Adrenal gland (tissue), 12 donors: ENCODE measurements around the gene SYT14. TPM values are rescaled to one million over a fixed set of nuclear protein-coding genes. Genes with fewer than 3 reads are reported as not detected.
A peak's percentile ranks its signal among the peaks of the same experiment; 100 is the strongest.
"Not testable (repeated sequence)": the region's sequence is repeated elsewhere in the genome, so short reads cannot be mapped to it uniquely, and the experiment has no call there.

Source experiments
- DNase-seq, 7 donors: peaks; one replicate each; pipeline ENCODE4 v3.0.0-alpha.2; 2019 to 2020
- H3K27ac ChIP-seq, 5 donors: fragments of 200-600 bp; sonication (generic) in 4 of 5; 1 replicate in 3 of 5; 2 replicates in 2 of 5; pipeline versions ENCODE4 v1.5.1 to v1.8.0; 2016 to 2020; ENCODE audit warnings: mild to moderate bottlenecking in 1 of 5
- H3K27me3 ChIP-seq: fragments of 200-600 bp; 2 replicates; pipeline ENCODE4 v1.8.0; 2021
- H3K36me3 ChIP-seq, 2 donors: fragments of 200-600 bp; replicated peaks in 1 of 2; 1 replicate in 1 of 2; 2 replicates in 1 of 2; pipeline versions ENCODE4 v1.5.1 to v1.8.0; 2018 to 2022
- H3K4me1 ChIP-seq, 2 donors: fragments of 200-600 bp; replicated peaks in 1 of 2; 1 replicate in 1 of 2; 2 replicates in 1 of 2; pipeline versions ENCODE4 v1.5.1 to v1.8.0; 2018 to 2021
- H3K4me3 ChIP-seq, 4 donors: fragments of 200-600 bp; sonication (generic) in 3 of 4; one replicate each; pipeline ENCODE4 v1.5.1; 2016 to 2018
- H3K9me3 ChIP-seq, 3 donors: fragments of 200-600 bp; sonication (generic) in 1 of 3; replicated peaks in 1 of 3; 1 replicate in 2 of 3; 2 replicates in 1 of 3; pipeline versions ENCODE4 v1.5.1 to v1.8.0; 2016 to 2021
- POLR2A ChIP-seq, 2 donors: fragments of 450-650 bp; IDR thresholded peaks; one replicate each; pipeline ENCODE4 v1.6.1; 2017; ENCODE audit warnings: antibody characterized with exemption in 2 of 2, mild to moderate bottlenecking in 2 of 2, moderate library complexity in 1 of 2
- WGBS, 4 donors: extraction: QIAGEN DNeasy Blood & Tissue Kit in 2 of 4; methylation state at CpG; one replicate each; pipeline versions ENCODE4 v1.1.5 to v1.1.7; 2013 to 2017; 5-methylcytosine and 5-hydroxymethylcytosine counted together
- intact Hi-C, 2 donors: fragments of 100-400 bp; cut with DNase I; formaldehyde crosslinking; loops; one replicate each; pipeline versions ENCODE4 v1.14.1 to v1.15.0; 2022 to 2023
- polyA plus RNA-seq, 3 donors: library from polyadenylated mRNA; stranded (reverse); fragments of 200-250 nt in 2 of 3; fragments of 350-450 nt in 1 of 3; fragmentation: Illumina TruSeq in 1 of 3; extraction: RNeasy Lipid Tissue Mini Kit (QIAGEN cat#74804) in 1 of 3; gene quantifications; one replicate each; pipeline ENCODE4 v1.2.3, GENCODE V29; 2013 to 2014
- total RNA-seq, 9 donors: library from RNA; depleted of rRNA in 4 of 9; stranded (reverse); fragments of >200 nt in 4 of 9; fragments of 120-200 nt in 1 of 9; fragmentation: NEBNext Ultra II Directional in 1 of 9; extraction: Animal tissue kit (Norgen Biotek cat#: 25700) in 1 of 9; gene quantifications; one replicate each; pipeline versions ENCODE4 v1.1.0 to v1.2.4, GENCODE V29; 2013 to 2023
- TF ChIP-seq, protein P1 (sequence below), 6 experiments: fragments of 450-650 bp in 4 of 6; fragments of 200-600 bp in 2 of 6; sonication (generic) in 1 of 6; IDR thresholded peaks; 1 replicate in 5 of 6; 2 replicates in 1 of 6; pipeline versions ENCODE4 v1.5.1 to v1.8.0; 2016 to 2021; ENCODE audit warnings: antibody characterized with exemption in 6 of 6, mild to moderate bottlenecking in 2 of 6, moderate library complexity in 1 of 6
- donor health status: healthy with polysubstance abuse.
- donor health status: Bipolar disorder and iron deficiency.
- donor health status: DM: yes; HTN: yes; CAD: no.
- donor health status: DM: no; HTN: no; CAD: no.
- donor health status: DM: no; HTN: no; CAD: no.
- donor health status: DM: yes; HTN: yes; CAD: no.

Gene SYT14
- total and polyA plus RNA-seq, 12 donors = 0.57 to 8.1 (median 3.5) TPM

DNA sequence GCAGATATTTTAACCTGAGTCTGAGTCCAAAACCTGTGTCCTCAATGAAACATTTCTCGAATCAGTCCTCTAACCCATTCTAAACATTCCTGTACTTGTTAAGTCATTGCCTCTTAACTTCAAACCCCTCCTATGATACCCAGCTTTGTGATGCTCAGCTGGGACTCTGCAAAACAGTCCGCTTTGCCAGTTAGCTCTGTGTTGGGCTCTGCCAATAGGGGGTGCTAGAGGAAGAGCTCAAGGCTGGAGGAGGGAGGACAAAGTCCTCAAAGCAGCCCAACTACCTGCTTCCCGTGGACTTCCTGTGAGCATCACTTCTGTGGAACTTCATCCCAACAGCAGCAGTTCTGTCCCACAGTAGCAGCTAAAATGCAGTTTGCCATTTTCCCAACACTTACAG, 38.1 kb upstream of the SYT14 start:
- WGBS, 4 donors = 40 to 67% (median 52%) methylated on average over 3 of the region's 3 CpGs
- Histone ChIP-seq H3K4me3 (no peak overlapping the region), H3K36me3 (no peaks in the 10 kb centered on the region), H3K27ac (no peak overlapping the region), H3K27me3 (no peaks in the 10 kb centered on the region), H3K4me1 (no peaks in the 10 kb centered on the region), H3K9me3 (no peaks in the 10 kb centered on the region)
- intact Hi-C loops = no loop called here
- TF ChIP-seq, protein P1, sequence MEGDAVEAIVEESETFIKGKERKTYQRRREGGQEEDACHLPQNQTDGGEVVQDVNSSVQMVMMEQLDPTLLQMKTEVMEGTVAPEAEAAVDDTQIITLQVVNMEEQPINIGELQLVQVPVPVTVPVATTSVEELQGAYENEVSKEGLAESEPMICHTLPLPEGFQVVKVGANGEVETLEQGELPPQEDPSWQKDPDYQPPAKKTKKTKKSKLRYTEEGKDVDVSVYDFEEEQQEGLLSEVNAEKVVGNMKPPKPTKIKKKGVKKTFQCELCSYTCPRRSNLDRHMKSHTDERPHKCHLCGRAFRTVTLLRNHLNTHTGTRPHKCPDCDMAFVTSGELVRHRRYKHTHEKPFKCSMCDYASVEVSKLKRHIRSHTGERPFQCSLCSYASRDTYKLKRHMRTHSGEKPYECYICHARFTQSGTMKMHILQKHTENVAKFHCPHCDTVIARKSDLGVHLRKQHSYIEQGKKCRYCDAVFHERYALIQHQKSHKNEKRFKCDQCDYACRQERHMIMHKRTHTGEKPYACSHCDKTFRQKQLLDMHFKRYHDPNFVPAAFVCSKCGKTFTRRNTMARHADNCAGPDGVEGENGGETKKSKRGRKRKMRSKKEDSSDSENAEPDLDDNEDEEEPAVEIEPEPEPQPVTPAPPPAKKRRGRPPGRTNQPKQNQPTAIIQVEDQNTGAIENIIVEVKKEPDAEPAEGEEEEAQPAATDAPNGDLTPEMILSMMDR (IDR thresholded peaks at IDR 0.05) = peak in 3 of 6 experiments; percentile 20 to 26 (median 20)
- TF ChIP-seq POLR2A (IDR thresholded peaks at IDR 0.05) = no peak
- DNase-seq = peak in 1 of 7 donors; percentile 30

DNA sequence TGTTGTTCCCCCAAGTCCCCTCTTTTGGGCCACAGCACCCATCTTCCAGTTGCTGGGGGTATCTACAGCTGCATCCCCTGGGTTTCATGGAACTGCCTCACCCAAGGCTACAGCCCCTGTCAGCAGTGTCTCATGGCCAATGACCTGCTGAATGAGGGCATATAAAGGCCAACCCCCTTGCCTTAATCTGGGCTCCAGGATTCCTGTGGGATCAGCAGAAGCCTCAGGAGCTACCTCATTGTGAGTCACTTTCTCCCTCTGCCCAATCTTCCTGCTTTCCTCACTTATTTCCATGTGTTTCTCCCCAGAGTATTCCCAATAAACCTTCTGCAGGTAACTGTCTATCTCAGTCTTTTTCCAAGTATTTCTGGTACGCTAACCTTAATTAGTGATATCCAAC, 37.3 kb upstream of the SYT14 start:
- no peaks in the 10 kb centered on the region for H3K27me3 ChIP-seq
- H3K27ac ChIP-seq = no peak overlapping the region
- WGBS, 4 donors = 90 to 97% (median 92%) methylated on average over 1 of the region's 1 CpG
- no peaks in the 10 kb centered on the region for H3K36me3 ChIP-seq
- no peak for DNase-seq
- H3K9me3 ChIP-seq = no peaks in the 10 kb centered on the region
- intact Hi-C loops = no loop called here
- H3K4me3 ChIP-seq = no peak overlapping the region
- no peaks in the 10 kb centered on the region for H3K4me1 ChIP-seq
- TF ChIP-seq, protein P1 (IDR thresholded peaks at IDR 0.05) = no peak
- no peak for TF ChIP-seq POLR2A (IDR thresholded peaks at IDR 0.05)

DNA sequence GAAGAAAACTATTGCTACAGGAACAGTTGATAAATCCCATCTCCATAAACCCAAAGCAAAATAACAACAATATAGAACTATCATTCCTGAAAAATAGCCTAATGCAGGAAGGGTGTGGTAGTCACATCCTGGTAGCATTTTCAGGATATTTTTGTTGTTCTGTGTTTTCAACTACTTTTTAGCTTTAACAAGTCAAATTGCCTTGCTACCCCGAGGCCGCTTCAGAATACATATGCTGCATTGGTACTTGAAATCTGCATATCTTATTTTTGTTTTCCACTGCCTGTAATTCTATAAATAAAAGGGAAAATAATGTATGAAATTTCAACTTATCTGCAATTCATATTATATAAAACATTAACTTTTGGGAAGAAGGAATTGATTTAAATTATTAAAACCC, 36.8 kb upstream of the SYT14 start:
- Histone ChIP-seq H3K27ac (no peak overlapping the region), H3K27me3 (no peaks in the 10 kb centered on the region), H3K36me3 (no peaks in the 10 kb centered on the region), H3K4me3 (no peak overlapping the region), H3K4me1 (no peaks in the 10 kb centered on the region), H3K9me3 (no peaks in the 10 kb centered on the region)
- DNase-seq = no peak
- whole genome bisulfite sequencing, 4 donors = 88 to 91% (median 90%) methylated on average over 2 of the region's 2 CpGs
- TF ChIP-seq POLR2A (IDR thresholded peaks at IDR 0.05) = no peak
- TF ChIP-seq, protein P1 (IDR thresholded peaks at IDR 0.05) = no peak
- intact Hi-C loops = no loop called here

DNA sequence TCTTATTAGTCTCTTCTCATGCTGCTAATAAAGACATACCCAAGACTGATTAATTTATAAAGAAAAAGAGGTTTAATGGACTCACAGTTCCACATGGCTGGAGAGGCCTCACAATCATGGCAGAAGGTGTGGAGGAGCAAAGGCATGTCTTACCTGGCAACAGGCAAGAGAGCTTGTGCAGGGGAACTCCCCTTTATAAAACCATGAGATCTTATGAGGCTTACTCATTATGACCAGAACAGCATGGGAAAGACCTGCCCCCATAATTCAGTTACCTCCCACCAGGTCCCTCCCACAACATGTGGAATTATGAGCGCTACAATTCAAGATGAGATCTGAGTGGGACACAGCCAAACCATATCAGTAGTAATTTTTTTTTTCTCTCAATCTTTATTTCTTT, 33.2 kb upstream of the SYT14 start:
- intact Hi-C loops, H3K9me3 ChIP-seq, H3K27me3 ChIP-seq, DNase-seq, H3K4me1 ChIP-seq, H3K4me3 ChIP-seq, H3K36me3 ChIP-seq, H3K27ac ChIP-seq: not testable (repeated sequence)
- 84 to 100% (median 93%) methylated on average over 1 of the region's 1 CpG; no CpG with 5 or more reads in 1 of the 4 donors for WGBS, 4 donors

DNA sequence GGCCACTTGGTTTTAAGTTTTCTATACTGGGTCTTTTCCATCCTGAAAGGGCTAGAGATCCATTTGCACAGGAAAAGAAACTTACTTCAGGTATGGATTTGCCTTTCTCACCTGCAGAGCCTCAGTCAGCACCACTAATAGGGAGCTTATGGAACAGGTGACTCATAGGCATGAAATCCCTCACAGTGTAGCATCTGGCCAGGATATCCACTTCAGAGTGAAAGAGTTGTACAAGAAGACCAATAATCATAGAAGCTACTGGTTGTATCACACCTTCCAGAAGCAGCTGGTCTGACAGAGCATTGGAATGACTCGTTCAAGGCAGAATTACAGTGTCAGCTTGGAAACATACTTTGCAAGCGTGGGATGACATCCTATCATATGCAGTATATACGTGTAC, 26.3 kb upstream of the SYT14 start:
- no peak overlapping the region for H3K4me3 ChIP-seq
- no peak for TF ChIP-seq POLR2A (IDR thresholded peaks at IDR 0.05)
- TF ChIP-seq, protein P1 (IDR thresholded peaks at IDR 0.05) = no peak
- intact Hi-C loops = no loop called here
- H3K36me3 ChIP-seq = no peaks in the 10 kb centered on the region
- DNase-seq = no peak
- H3K27ac ChIP-seq = no peak overlapping the region
- no peaks in the 10 kb centered on the region for H3K9me3 ChIP-seq
- 67 to 82% (median 80%) methylated on average over 1 to 3 of the region's 3 CpGs; no CpG with 5 or more reads in 1 of the 4 donors for WGBS, 4 donors
- no peaks in the 10 kb centered on the region for H3K4me1 ChIP-seq
- H3K27me3 ChIP-seq = no peaks in the 10 kb centered on the region
